ENCODE data around the gene NCAPG2. TPM values are rescaled to one million over a fixed set of nuclear protein-coding genes. Genes with fewer than 3 reads are reported as not detected.

The NCAPG2 gene
- total RNA-seq, 1 donor from 2014 or later = 11.7 TPM

DNA sequence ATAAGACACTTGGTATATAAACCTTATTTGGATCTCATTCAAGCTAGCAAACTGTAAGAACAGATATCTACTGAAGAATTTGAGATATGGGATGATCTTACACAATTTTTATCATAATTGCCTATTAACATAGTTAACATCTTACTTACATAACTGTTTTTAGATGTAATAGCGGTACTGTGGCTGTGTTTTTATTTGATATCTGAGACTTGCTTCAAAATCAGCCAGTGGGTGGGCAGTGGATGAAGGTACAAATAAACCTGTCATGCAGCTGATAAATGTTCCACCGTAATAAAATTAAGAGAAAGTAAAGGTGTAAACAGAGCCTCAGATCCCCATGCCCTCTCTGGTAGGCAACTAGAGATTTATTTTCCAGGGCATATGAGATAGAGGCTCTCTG, 88.6 kb downstream of the NCAPG2 start:
- intact Hi-C loops (cut with DNase I) = no loop called here
- ATAC-seq (no peak), DNase-seq (ENCODE audit: low spot score) (no peak)

DNA sequence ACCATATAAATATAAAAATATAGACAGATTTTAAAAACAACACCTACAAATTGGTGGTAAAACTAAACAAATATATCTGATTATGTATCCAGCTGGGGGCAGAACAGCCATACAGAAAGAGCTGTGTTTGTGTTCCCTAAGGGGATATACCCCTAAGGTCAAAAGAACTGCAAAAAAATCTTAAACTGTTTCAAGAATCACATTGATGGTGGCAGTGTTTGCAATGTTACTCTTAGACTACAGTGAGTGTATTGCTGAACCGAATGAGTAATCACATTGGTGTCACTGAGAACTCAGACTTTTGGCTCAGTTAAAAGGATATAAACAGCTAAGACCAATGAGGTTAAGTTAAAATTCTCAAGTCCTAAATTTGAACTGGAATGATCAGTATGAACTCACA, 89.9 kb downstream of the NCAPG2 start:
- peak; percentile 63 for ATAC-seq
- no peak for DNase-seq (ENCODE audit: low spot score)
- intact Hi-C loops (cut with DNase I) = no loop called here

GRCh38 chr7:158613481-158613880, 91.1 kb downstream of the NCAPG2 start:
- DNase-seq (ENCODE audit: low spot score) (no peak), ATAC-seq (no peak)
- intact Hi-C loops (cut with DNase I) = no loop called here

DNA sequence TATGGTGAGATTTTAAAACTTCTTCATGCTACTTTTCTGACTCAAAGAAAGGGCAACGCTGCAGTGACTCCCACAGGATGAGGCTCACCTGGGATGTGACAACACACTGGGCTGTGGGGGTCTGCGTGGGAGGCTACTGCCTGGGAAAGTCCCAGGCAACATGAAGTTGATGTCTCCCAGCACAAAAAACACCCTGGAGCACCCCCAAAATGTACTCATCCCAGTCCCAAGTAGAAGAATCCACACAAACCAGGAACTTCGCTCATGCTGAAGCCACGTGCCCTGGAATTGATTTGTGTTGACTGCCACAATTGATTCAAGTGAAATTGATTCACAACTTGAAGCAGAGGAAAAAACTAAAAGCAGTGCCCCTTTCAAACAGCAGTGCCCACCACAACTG, 92.1 kb downstream of the NCAPG2 start:
- intact Hi-C loops (cut with DNase I) = no loop called here
- DNase-seq (ENCODE audit: low spot score) (no peak), ATAC-seq (no peak)

GRCh38 chr7:158611541-158611940, 93.1 kb downstream of the NCAPG2 start:
- intact Hi-C loops (cut with DNase I) = no loop called here
- no peak for ATAC-seq

DNA sequence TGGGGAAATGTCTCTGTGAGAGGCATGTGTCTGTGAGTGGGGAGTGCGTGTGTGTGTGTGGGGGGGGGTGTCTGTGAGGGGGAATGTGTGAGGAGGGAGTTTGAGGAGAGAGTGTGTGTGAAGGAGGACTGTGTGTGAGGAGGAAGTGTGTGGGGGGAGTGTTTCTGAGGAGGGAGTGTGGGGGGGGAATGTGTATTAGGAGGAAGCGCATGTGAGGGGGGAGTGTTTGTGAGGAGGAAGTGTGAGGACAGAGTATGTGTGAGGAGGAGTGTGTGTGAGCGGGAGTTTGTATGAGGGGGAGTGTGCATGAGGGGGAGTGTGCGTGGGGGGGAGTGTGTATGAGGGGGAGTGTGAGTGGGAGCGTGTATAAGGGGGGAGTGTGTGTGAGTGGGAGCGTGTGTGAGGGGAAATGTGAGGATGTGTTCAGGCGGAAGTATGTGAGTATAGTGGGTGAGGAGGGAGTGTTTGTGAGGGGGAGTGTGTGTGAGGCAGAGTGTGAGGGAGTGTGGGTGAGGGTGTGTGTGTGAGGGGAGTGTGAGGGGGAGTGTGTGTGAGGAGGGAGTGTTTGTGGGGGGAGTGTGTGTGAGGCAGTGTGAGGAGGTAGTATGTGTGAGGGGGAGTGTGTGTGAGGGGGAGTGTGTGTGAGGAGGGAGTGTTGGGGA, 95.2 kb downstream of the NCAPG2 start:
- DNase-seq (ENCODE audit: low spot score) (no peak), ATAC-seq (no peak)
- intact Hi-C loops (cut with DNase I) = no loop called here

More at GRCh38 chr7:158611541-158611940, 93.1 kb downstream of the NCAPG2 start:
- DNase-seq (ENCODE audit: low spot score) = no peak

- DNase-seq (ENCODE audit: low spot score) = no peak
- intact Hi-C loops (cut with DNase I) = no loop called here
- ATAC-seq = no peak
These were observed 97.0 kb downstream of the NCAPG2 start for GRCh38 chr7:158607563-158607962.

DNA sequence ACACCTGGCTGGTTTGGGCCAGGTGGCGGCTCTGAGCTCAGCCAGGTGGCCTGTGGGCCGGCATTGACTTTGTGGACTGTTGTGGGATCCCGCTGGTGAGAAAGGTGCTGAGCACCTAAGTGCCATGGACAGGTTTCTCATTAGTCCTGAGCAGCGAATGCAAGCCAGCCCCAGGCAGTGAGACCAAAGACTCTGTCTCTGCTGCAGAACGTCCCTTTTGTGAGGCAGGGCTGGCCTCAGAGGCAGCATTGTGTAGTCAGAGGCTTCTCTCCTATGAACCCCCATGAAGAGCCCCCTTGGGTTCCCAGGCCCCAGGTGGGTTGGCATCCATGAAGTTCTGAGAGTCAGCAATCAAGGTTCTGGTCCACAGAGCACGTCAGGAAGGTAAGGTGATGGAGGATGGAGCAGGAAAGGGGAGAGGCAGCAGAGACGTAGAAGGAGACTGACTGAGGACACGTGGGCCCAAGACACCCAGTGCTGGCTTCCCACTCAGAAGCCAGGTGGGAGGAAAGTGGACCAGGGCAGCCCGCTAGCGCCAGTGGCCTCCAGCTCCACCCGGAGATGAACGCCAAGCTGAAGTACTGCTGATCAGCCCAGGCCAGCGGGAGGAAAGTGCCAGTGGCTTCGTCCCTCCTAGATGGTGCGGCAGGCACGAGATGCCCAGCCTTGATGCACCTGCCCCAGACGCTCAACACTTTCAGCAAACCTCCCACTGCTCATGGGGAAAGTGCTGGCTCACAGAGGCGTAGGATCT, 97.8 kb downstream of the NCAPG2 start:
- intact Hi-C loops (cut with DNase I) = no loop called here
- ATAC-seq (no peak), DNase-seq (ENCODE audit: low spot score) (no peak)

DNA sequence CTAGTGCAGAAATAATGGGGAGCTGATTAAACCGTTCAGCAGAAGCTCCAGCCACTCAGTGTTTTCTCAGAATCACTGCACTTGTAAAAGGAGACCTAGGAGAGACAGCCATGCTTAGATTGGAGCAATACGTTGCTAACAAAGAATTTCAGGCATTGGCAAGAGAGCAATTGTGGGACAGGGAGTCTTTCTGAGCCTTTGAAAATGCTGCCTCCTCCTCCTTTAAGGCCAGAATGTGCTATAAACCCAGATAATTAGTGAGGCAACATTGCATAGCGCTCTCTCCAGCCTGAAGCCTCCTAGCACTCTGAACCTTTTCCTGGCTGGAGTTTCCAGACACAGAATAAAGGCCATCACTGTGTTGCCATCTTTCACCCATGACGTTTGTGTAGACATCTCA, 98.5 kb downstream of the NCAPG2 start:
- no peak for ATAC-seq
- intact Hi-C loops (cut with DNase I) = no loop called here
- DNase-seq (ENCODE audit: low spot score) = no peak

- intact Hi-C loops (cut with DNase I) = no loop called here
- ATAC-seq (no peak), DNase-seq (ENCODE audit: low spot score) (no peak)
These were observed 100.5 kb downstream of the NCAPG2 start for GRCh38 chr7:158603773-158604755.

DNA sequence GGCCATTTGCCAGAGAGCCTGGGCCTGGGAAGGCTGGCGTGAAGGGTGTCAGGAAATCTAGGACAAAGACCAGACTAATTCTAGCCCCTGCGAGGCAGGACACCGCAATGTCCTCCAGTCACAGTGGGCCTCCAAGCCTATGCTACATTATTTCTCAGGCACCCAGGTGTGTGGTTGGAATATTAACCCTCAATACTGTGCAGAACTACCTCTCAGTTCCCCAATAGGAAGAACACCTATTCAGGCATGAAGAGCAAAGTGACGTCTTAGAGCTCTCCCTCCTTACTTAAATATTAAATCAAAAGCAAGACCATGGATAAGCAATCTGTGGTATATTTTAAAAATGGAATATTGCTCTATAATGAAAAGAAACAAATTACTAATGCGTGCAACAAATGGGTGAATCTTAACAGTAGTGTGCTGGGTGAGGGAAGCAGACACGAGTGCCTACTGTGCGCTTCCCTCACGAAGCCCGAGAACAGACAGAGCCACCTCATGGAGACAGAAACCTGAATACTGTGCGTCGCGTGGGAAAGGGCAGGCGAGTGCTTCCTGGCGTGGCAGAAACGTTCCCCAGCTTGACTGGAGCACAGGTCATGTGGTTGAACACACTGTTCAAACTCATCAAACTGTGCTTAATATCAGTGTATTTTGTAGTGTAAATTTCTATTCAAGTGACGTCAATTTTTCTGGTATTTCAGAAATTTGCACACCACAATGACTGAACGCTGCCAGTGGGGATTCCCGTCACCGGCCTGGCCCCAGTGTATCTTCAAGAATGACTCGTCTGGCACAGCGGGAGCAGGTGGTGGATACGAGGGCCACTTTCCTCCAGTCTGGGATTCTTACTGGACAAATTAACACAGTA, 101.5 kb downstream of the NCAPG2 start:
- intact Hi-C loops (cut with DNase I) = no loop called here
- ATAC-seq (no peak), DNase-seq (ENCODE audit: low spot score) (no peak)

DNA sequence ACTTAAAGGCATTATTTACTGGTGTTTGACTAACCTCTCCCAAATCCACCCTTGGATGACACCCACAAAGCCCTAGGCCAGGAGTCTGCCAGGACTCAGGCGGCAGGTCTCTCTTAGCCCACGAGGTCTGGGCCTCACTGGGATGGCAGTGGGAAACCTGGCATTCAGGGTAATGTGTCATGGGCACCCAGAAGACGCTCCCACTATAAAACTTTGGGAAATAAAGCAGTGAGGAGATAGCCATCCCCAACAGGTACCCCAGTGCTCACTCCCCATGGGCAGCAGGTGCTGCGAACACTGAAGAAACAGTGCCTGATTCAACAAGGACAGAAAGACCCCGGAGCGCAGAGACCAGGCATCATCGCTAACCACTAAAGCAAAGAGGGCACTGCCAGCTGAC, 102.6 kb downstream of the NCAPG2 start:
- intact Hi-C loops (cut with DNase I) = no loop called here
- DNase-seq (ENCODE audit: low spot score) (no peak), ATAC-seq (no peak)

DNA sequence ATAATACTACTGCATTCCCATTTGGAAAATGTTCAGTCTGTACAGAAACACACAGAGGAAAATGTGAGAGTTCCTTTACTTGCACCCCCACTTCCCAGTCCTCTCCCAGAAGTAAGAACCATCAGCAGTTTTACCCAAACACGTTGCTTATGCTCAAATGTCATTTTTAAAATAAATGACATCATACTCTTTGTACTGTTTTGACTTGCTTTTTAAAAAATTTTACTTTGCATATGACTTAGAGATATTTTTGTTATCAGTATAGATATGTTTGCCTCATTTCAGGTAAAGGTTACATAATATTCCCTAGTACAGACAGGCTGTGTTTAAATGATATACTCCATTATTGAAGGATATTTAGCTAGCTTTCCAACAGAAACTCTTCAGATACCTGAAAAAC, 103.5 kb downstream of the NCAPG2 start:
- intact Hi-C loops (cut with DNase I) = no loop called here
- ATAC-seq = no peak
- DNase-seq (ENCODE audit: low spot score) = no peak

DNA sequence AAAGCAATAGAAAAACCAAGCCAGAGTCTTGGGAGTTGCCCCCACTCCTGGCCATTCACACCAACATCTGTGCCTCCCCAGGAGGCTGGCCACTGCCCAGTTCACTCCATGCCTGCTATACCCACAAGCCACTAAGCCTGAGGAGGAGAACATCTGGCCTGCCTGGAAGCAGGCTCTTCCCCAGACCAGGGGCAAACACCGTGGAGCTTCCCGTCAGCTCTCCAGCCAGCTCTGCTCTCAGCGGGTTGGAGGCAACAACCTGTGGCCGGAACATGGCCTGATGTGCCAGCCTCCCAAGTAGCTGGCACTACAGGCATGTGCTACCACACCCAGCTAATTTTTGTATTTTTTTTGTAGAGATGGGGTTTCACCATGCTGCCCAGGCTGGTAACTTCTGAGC, 107.9 kb downstream of the NCAPG2 start:
- ATAC-seq (no peak), DNase-seq (ENCODE audit: low spot score) (no peak)
- intact Hi-C loops (cut with DNase I) = no loop called here

GRCh38 chr7:158596309-158596708, 108.3 kb downstream of the NCAPG2 start:
- no peak for DNase-seq (ENCODE audit: low spot score)
- no peak for ATAC-seq
- intact Hi-C loops (cut with DNase I) = no loop called here

- ATAC-seq = peak; percentile 83
- no peak for DNase-seq (ENCODE audit: low spot score)
- intact Hi-C loops (cut with DNase I) = no loop called here
These were observed 109.5 kb downstream of the NCAPG2 start for GRCh38 chr7:158595068-158595467.

DNA sequence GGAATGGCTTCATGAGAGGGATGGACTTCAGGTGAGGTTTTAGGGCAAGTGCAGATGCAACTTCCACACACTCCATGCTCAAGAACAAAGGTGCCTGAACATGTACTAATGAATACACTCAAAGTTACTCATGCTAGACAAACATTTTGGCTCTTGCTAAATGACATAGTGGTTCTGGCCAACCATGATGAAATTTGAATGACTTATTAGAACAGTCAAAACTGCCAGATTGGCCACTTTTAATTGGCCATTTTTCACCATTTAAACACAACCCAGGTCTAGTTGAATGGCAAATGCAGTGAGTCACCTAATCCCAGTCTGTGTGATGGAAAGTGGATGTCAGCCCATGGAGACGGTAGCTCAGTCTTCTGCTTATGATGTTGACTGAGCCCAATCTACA, 112.1 kb downstream of the NCAPG2 start:
- intact Hi-C loops (cut with DNase I) = no loop called here
- ATAC-seq (no peak), DNase-seq (ENCODE audit: low spot score) (no peak)

- intact Hi-C loops (cut with DNase I) = no loop called here
- DNase-seq (ENCODE audit: low spot score) (no peak), ATAC-seq (no peak)
These were observed 112.7 kb downstream of the NCAPG2 start for GRCh38 chr7:158591944-158592343.

DNA sequence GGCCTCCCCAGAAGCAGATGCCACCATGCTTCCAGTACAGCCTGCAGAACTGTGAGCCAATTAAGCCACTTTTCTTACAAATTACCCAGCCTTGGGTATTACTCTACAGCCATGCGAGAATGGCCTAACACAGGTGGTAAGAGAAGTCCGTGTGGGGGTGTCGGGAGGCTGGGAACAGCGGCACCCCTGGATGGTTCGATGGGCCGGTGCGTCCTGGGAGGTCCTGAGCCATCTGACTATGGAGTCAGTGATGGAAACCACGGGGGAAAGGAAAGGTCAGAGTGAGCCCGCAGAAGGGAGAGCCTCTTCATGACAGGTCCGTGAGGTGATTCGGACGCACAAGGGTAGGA, 114.4 kb downstream of the NCAPG2 start:
- ATAC-seq (no peak), DNase-seq (ENCODE audit: low spot score) (no peak)
- intact Hi-C loops (cut with DNase I) = no loop called here
